Spleen (tissue), 11 donors: ENCODE data around the gene SLC26A3. TPM values are rescaled to one million over a fixed set of nuclear protein-coding genes. Genes with fewer than 3 reads are reported as not detected.
A peak's percentile ranks its signal among the peaks of the same experiment; 100 is the strongest.

ENCODE experiments used
- DNase-seq: peaks from one replicate; pipeline ENCODE4 v3.0.0-alpha.2; 2020
- H3K27ac ChIP-seq, 8 donors: fragments of 200-600 bp; sonication (generic) in 7 of 8; 1 replicate in 4 of 8; 2 replicates in 4 of 8; pipeline versions ENCODE4 v1.5.0 to v1.8.0; 2016 to 2021; ENCODE audit warnings: inconsistent platforms in 4 of 8, mild to moderate bottlenecking in 4 of 8, moderate library complexity in 1 of 8
- H3K27me3 ChIP-seq, 7 donors: fragments of 200-600 bp; sonication (generic) in 6 of 7; replicated peaks in 1 of 7; 1 replicate in 4 of 7; 2 replicates in 3 of 7; pipeline versions ENCODE4 v1.5.0 to v1.8.0; 2016 to 2021; ENCODE audit warnings: inconsistent platforms in 3 of 7, mild to moderate bottlenecking in 1 of 7
- H3K36me3 ChIP-seq, 6 donors: fragments of 200-600 bp; sonication (generic) in 5 of 6; 1 replicate in 4 of 6; 2 replicates in 2 of 6; pipeline versions ENCODE4 v1.5.0 to v1.8.0; 2016 to 2021; ENCODE audit warnings: inconsistent platforms in 2 of 6
- H3K4me1 ChIP-seq, 6 donors: fragments of 200-600 bp; sonication (generic) in 5 of 6; 1 replicate in 3 of 6; 2 replicates in 3 of 6; pipeline versions ENCODE4 v1.5.0 to v1.8.0; 2016 to 2021; ENCODE audit warnings: inconsistent platforms in 3 of 6
- H3K4me3 ChIP-seq, 8 donors: fragments of 200-600 bp; sonication (generic) in 7 of 8; 1 replicate in 4 of 8; 2 replicates in 4 of 8; pipeline versions ENCODE4 v1.5.0 to v1.8.0; 2016 to 2021; ENCODE audit warnings: inconsistent platforms in 4 of 8, mild to moderate bottlenecking in 4 of 8, moderate library complexity in 2 of 8
- H3K9me3 ChIP-seq, 8 donors: fragments of 200-600 bp; sonication (generic) in 7 of 8; 1 replicate in 4 of 8; 2 replicates in 4 of 8; pipeline versions ENCODE4 v1.5.0 to v1.8.0; 2016 to 2021; ENCODE audit warnings: inconsistent platforms in 4 of 8
- CTCF ChIP-seq, 11 experiments: fragments of 200-600 bp in 7 of 11; fragments of 450-650 bp in 4 of 11; sonication (generic) in 4 of 11; IDR thresholded peaks in 8 of 11; conservative IDR thresholded peaks in 3 of 11; 1 replicate in 7 of 11; 2 replicates in 4 of 11; pipeline versions ENCODE4 v1.4.0 to v1.8.0; 2016 to 2021; ENCODE audit warnings: antibody characterized with exemption in 11 of 11, inconsistent platforms in 4 of 11, mild to moderate bottlenecking in 1 of 11
- POLR2A ChIP-seq, 3 donors: fragments of 450-650 bp; IDR thresholded peaks; one replicate each; pipeline ENCODE4 v1.5.1; 2017; ENCODE audit warnings: antibody characterized with exemption in 3 of 3, mild to moderate bottlenecking in 1 of 3
- POLR2AphosphoS5 ChIP-seq, 3 donors: sonication (generic); formaldehyde crosslinking; IDR thresholded peaks; one replicate each; pipeline ENCODE4 v1.5.1; 2017; ENCODE audit warnings: antibody characterized with exemption in 3 of 3
- WGBS, 5 donors: extraction: QIAGEN DNeasy Blood & Tissue Kit in 3 of 5; methylation state at CpG; one replicate each; pipeline versions ENCODE4 v1.1.5 to v1.1.7; 2013 to 2018; 5-methylcytosine and 5-hydroxymethylcytosine counted together
- intact Hi-C: fragments of 100-400 bp; cut with DNase I; formaldehyde crosslinking; loops from one replicate; pipeline ENCODE4 v1.15.0; 2023; ENCODE audit warnings: low total_unique reads
- polyA plus RNA-seq, 3 donors: library from polyadenylated mRNA; stranded (reverse); fragments of 200-250 nt; gene quantifications; one replicate each; pipeline ENCODE4 v1.2.1, GENCODE V29; 2013
- total RNA-seq, 7 donors: library from RNA; depleted of rRNA in 3 of 7; stranded (reverse); fragments of >200 nt in 3 of 7; fragmentation: NEBNext Ultra II Directional in 4 of 7; extraction: Animal tissue kit (Norgen Biotek cat#: 25700) in 4 of 7; gene quantifications; one replicate each; pipeline versions ENCODE4 v1.1.0 to v1.2.1, GENCODE V29; 2016 to 2021
- donor health status: healthy with polysubstance abuse.
- donor health status: DM: no; HTN: no; CAD: no; lungs with moderate emphysema.
- donor health status: DM: no; HTN: no; CAD: no.
- donor health status: Bipolar disorder and iron deficiency.
- donor health status: healthy.
- donor health status: DM: no; HTN: no; CAD: no.
- donor health status: DM: yes; HTN: yes; CAD: no.

SLC26A3 gene
- total and polyA plus RNA-seq, 10 donors = 0.13 to 0.37 TPM; not detected in 8

GRCh38 chr7:107725138-107725740, 77.8 kb downstream of the SLC26A3 start:
- intact Hi-C loops = loop anchor here (5.0 to 10.0 kb wide), 2 partner anchors 150 to 263 kb away; no protein-coding TSS in a partner anchor
- H3K27ac ChIP-seq = no peak overlapping the region
- TF ChIP-seq POLR2AphosphoS5 (IDR thresholded peaks at IDR 0.05) = no peak
- TF ChIP-seq POLR2A (IDR thresholded peaks at IDR 0.05) = no peak
- TF ChIP-seq CTCF (IDR thresholded peaks at IDR 0.05 in 8 of 11, conservative IDR thresholded peaks at IDR 0.05 in 3 of 11) = peak in 10 of 11 experiments; percentile 34 to 76 (median 71)
- no peak overlapping the region for H3K4me3 ChIP-seq
- no peak for DNase-seq
- 23 to 26% (median 24%) methylated on average over 4 of the region's 4 CpGs for WGBS, 5 donors
- no peaks in the 10 kb centered on the region for H3K9me3 ChIP-seq
- H3K27me3 ChIP-seq = peaks cover 0 to 8% (median 0%) of the 10 kb centered on the region in 7 donors
- no peaks in the 10 kb centered on the region for H3K36me3 ChIP-seq
- no peaks in the 10 kb centered on the region for H3K4me1 ChIP-seq

- intact Hi-C loops = loop anchor here (10.0 kb wide), 1 partner anchor 148 kb away; no protein-coding TSS in a partner anchor
- WGBS, 5 donors = 89 to 95% (median 94%) methylated on average over 2 of the region's 2 CpGs
- TF ChIP-seq POLR2A (IDR thresholded peaks at IDR 0.05) = no peak
These were observed 79.8 kb downstream of the SLC26A3 start for GRCh38 chr7:107723255-107723654.

GRCh38 chr7:107721286-107721685, 81.7 kb downstream of the SLC26A3 start:
- Histone ChIP-seq H3K27me3 (no peaks in the 10 kb centered on the region), H3K27ac (no peak overlapping the region), H3K36me3 (no peaks in the 10 kb centered on the region), H3K4me1 (no peaks in the 10 kb centered on the region), H3K9me3 (no peaks in the 10 kb centered on the region), H3K4me3 (no peak overlapping the region)
- intact Hi-C loops = loop anchor here (10.0 kb wide), 1 partner anchor 146 kb away; no protein-coding TSS in a partner anchor
- WGBS, 5 donors = 59 to 80% (median 73%) methylated on average over 1 of the region's 1 CpG
- TF ChIP-seq POLR2AphosphoS5 (IDR thresholded peaks at IDR 0.05) (no peak), CTCF (IDR thresholded peaks at IDR 0.05 in 8 of 11, conservative IDR thresholded peaks at IDR 0.05 in 3 of 11) (no peak), POLR2A (IDR thresholded peaks at IDR 0.05) (no peak)
- DNase-seq = no peak

More at GRCh38 chr7:107723255-107723654, 79.8 kb downstream of the SLC26A3 start:
- Histone ChIP-seq H3K4me1 (no peaks in the 10 kb centered on the region), H3K4me3 (no peak overlapping the region), H3K36me3 (no peaks in the 10 kb centered on the region), H3K27ac (no peak overlapping the region), H3K9me3 (no peaks in the 10 kb centered on the region), H3K27me3 (peaks cover 0 to 4% (median 0%) of the 10 kb centered on the region in 7 donors)
- no peak for DNase-seq

GRCh38 chr7:107718456-107719193, 84.4 kb downstream of the SLC26A3 start:
- no peak for DNase-seq
- Histone ChIP-seq H3K4me1 (no peaks in the 10 kb centered on the region), H3K9me3 (no peaks in the 10 kb centered on the region), H3K27ac (no peak overlapping the region), H3K36me3 (no peaks in the 10 kb centered on the region), H3K27me3 (no peaks in the 10 kb centered on the region), H3K4me3 (no peak overlapping the region)
- intact Hi-C loops = no loop called here
- 87 to 93% (median 89%) methylated on average over 4 of the region's 4 CpGs for WGBS, 5 donors
- no peak for TF ChIP-seq CTCF (IDR thresholded peaks at IDR 0.05 in 8 of 11, conservative IDR thresholded peaks at IDR 0.05 in 3 of 11)
- no peak for TF ChIP-seq POLR2AphosphoS5 (IDR thresholded peaks at IDR 0.05)
- TF ChIP-seq POLR2A (IDR thresholded peaks at IDR 0.05) = no peak
